ENCODE results near the gene DNASE1L1. TPM values are rescaled to one million over a fixed set of nuclear protein-coding genes. Genes with fewer than 3 reads are reported as not detected.

The DNASE1L1 gene
- total RNA-seq, 1 experiment from 2014 or later = 8.8 TPM

DNA sequence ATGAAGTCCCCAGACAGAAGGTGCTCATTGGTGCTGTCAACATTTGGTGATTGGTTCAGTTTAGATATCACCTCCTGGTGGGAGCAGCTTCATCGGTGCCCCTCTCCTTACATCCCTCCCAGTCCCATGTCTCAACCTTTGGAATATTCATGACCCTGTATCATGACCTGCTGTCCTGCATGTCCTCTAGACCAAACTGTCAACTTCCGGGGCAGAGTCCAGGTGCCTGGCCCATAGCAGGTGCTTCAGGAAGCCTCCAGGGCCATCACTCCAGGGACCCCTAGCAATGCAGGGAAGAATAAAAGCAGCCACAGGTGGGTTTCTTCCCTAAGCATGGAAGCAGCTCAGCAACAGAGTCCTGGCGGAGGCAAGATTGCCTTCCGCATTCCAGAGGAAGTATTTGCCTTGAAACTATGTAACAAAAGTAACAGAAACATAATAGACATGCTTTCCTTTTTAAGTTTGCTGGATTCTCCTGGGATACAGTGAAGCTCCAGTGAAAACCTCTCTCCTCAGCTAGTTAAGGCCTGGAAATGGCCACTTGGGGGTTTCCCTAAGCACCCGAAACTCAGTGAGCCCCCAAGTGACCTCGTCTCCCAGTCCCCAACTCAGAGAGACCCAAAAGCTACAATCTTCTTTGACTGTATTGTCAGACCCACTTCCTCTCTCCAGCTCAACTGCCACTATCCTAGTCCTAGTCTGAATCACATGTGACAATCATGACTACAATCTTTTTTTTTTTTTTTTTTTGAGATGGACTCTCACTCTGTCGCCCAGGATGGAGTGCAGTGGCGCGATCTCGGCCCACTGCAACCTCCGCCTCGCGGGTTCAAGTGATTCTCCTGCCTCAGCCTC, 18.1 kb upstream of the DNASE1L1 start:
- no peak for DNase-seq
- BruUV-seq (replicated peaks) = no TSS peak
- Mint-ChIP-seq H3K27me3 (ENCODE audit: insufficient read depth, unreplicated experiment) (no peaks in the 10 kb centered on the region), H3K9me3 (ENCODE audit: unreplicated experiment) (no peaks in the 10 kb centered on the region), H3K4me3 (ENCODE audit: unreplicated experiment) (peak overlapping the region; percentile 82), H3K36me3 (ENCODE audit: insufficient read depth, unreplicated experiment) (peaks cover 11% of the 10 kb centered on the region), H3K27ac (ENCODE audit: unreplicated experiment) (no peak overlapping the region), H3K4me1 (ENCODE audit: low read depth, unreplicated experiment) (peaks cover 14% of the 10 kb centered on the region)
- Histone ChIP-seq H3K4me1 (peaks cover 10% of the 10 kb centered on the region; the same call in 1 of the 2 replicates), H3K36me3 (ENCODE audit: control insufficient read depth, insufficient read depth, low read length) (no peaks in the 10 kb centered on the region), H3K4me3 (ENCODE audit: low read depth, low read length) (no peak overlapping the region), H3K9me3 (no peaks in the 10 kb centered on the region), H3K27me3 (replicated peaks; ENCODE audit: control insufficient read depth, insufficient read depth, low read length) (no peaks in the 10 kb centered on the region)
- TF ChIP-seq, protein P1, sequence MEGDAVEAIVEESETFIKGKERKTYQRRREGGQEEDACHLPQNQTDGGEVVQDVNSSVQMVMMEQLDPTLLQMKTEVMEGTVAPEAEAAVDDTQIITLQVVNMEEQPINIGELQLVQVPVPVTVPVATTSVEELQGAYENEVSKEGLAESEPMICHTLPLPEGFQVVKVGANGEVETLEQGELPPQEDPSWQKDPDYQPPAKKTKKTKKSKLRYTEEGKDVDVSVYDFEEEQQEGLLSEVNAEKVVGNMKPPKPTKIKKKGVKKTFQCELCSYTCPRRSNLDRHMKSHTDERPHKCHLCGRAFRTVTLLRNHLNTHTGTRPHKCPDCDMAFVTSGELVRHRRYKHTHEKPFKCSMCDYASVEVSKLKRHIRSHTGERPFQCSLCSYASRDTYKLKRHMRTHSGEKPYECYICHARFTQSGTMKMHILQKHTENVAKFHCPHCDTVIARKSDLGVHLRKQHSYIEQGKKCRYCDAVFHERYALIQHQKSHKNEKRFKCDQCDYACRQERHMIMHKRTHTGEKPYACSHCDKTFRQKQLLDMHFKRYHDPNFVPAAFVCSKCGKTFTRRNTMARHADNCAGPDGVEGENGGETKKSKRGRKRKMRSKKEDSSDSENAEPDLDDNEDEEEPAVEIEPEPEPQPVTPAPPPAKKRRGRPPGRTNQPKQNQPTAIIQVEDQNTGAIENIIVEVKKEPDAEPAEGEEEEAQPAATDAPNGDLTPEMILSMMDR (IDR thresholded peaks at IDR 0.05; ENCODE audit: insufficient read depth in 1 of 2, low read depth in 1 of 2, low read length in 1 of 2, severe bottlenecking in 1 of 2, unreplicated experiment in 1 of 2) = no peak
- intact Hi-C loops (cut with micrococcal nuclease; ENCODE audit: unreplicated experiment) = no loop called here
- ChIA-PET CTCF (interaction anchor here (0.6 kb wide), 1 partner anchor 110 kb away, joined by 4 read pairs; no protein-coding TSS in a partner anchor), POLR2A (no interaction called here)

DNA sequence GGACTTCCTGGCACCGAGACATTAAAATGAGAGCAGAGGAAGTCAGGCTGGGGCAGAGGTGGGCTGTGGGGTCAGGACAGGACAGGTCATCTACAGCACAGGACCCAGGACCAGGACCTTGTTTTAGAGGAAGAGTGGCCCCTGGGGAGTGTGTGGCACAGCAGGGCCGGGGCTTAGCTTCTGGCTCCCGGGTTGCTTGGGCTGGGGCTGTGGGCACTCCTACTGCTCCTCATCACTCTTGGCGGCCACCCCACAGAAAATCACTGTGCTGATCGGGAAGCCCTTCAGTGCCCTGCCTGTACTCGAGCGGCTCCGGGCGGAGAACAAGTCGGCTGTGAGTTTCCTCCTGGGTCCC, 11.3 kb upstream of the DNASE1L1 start:
- ChIA-PET POLR2A (no interaction called here), CTCF (no interaction called here)
- H3K36me3 ChIP-seq (ENCODE audit: control insufficient read depth, insufficient read depth, low read length) = no peaks in the 10 kb centered on the region
- TF ChIP-seq, protein P1 (IDR thresholded peaks at IDR 0.05; ENCODE audit: insufficient read depth in 1 of 2, low read depth in 1 of 2, low read length in 1 of 2, severe bottlenecking in 1 of 2, unreplicated experiment in 1 of 2) = no peak
- no peaks in the 10 kb centered on the region for H3K4me1 Mint-ChIP-seq (ENCODE audit: low read depth, unreplicated experiment)
- DNase-seq = no peak
- H3K27me3 ChIP-seq (replicated peaks; ENCODE audit: control insufficient read depth, insufficient read depth, low read length) = no peaks in the 10 kb centered on the region
- no peak overlapping the region for H3K27ac Mint-ChIP-seq (ENCODE audit: unreplicated experiment)
- intact Hi-C loops (cut with micrococcal nuclease; ENCODE audit: unreplicated experiment) = no loop called here
- H3K36me3 Mint-ChIP-seq (ENCODE audit: insufficient read depth, unreplicated experiment) = no peaks in the 10 kb centered on the region
- H3K4me3 Mint-ChIP-seq (ENCODE audit: unreplicated experiment) = no peak overlapping the region
- H3K4me3 ChIP-seq (ENCODE audit: low read depth, low read length) = no peak overlapping the region
- no peaks in the 10 kb centered on the region for H3K27me3 Mint-ChIP-seq (ENCODE audit: insufficient read depth, unreplicated experiment)
- H3K9me3 Mint-ChIP-seq (ENCODE audit: unreplicated experiment) = no peaks in the 10 kb centered on the region
- no TSS peak for BruUV-seq (replicated peaks)
- H3K4me1 ChIP-seq = no peaks in the 10 kb centered on the region
- H3K9me3 ChIP-seq = no peaks in the 10 kb centered on the region

DNA sequence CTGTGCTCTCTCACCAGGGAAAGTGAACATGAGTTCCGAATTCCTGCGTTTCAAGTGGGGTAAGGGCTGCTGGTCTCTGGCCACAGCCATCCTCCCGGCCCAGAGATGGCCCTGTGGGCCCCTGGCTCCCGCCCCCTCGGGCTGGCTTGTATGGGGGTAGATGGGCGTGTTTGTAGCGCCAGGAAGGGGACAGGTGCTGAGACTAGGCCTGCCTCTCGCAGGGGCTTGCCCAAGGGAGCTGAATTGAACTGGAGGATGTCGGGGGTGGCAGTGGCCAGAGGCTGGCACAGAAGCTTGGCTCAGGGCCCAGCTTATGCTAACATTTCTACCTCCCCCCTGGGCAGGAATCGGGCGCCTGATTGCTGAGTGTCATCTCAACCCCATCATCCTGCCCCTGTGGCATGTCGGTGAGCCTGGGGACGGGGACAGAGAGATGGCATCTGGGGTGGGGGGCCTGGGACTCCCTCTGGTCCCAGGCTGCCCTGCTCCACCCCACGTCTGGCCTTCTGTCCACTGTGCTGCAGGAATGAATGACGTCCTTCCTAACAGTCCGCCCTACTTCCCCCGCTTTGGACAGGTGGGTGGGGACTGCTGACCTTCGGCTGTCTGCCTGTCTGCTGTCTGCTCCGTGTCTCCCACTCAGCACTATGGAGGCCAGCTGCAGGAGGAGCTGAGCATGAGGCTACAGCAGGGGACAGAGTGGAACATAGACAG, 10.8 kb upstream of the DNASE1L1 start:
- Histone ChIP-seq H3K4me3 (ENCODE audit: low read depth, low read length) (no peak overlapping the region), H3K9me3 (no peaks in the 10 kb centered on the region), H3K36me3 (ENCODE audit: control insufficient read depth, insufficient read depth, low read length) (no peaks in the 10 kb centered on the region), H3K27me3 (replicated peaks; ENCODE audit: control insufficient read depth, insufficient read depth, low read length) (no peaks in the 10 kb centered on the region), H3K4me1 (no peaks in the 10 kb centered on the region)
- no peaks in the 10 kb centered on the region for H3K9me3 Mint-ChIP-seq (ENCODE audit: unreplicated experiment)
- no peak overlapping the region for H3K4me3 Mint-ChIP-seq (ENCODE audit: unreplicated experiment)
- no TSS peak for BruUV-seq (replicated peaks)
- POLR2A ChIA-PET = no interaction called here
- intact Hi-C loops (cut with micrococcal nuclease; ENCODE audit: unreplicated experiment) = no loop called here
- H3K4me1 Mint-ChIP-seq (ENCODE audit: low read depth, unreplicated experiment) = no peaks in the 10 kb centered on the region
- no peak overlapping the region for H3K27ac Mint-ChIP-seq (ENCODE audit: unreplicated experiment)
- H3K36me3 Mint-ChIP-seq (ENCODE audit: insufficient read depth, unreplicated experiment) = no peaks in the 10 kb centered on the region
- TF ChIP-seq, protein P1 (IDR thresholded peaks at IDR 0.05; ENCODE audit: insufficient read depth in 1 of 2, low read depth in 1 of 2, low read length in 1 of 2, severe bottlenecking in 1 of 2, unreplicated experiment in 1 of 2) = no peak
- H3K27me3 Mint-ChIP-seq (ENCODE audit: insufficient read depth, unreplicated experiment) = no peaks in the 10 kb centered on the region
- CTCF ChIA-PET = no interaction called here
- DNase-seq = no peak

Measured in Caco-2 (cell line).